HK-2 (cell line): ENCODE measurements around the gene IMPA2.

Experiments used
- DNase-seq: peaks from one replicate; pipeline ENCODE4 v3.0.0-alpha.2; 2018; ENCODE audit not compliant: unreplicated experiment

Gene IMPA2

GRCh38 chr18:12008181-12008767, 27.0 kb downstream of the IMPA2 start:
- no peak for DNase-seq

- no peak for DNase-seq
Observed at GRCh38 chr18:12008842-12009580, 27.7 kb downstream of the IMPA2 start.

- no peak for DNase-seq
Observed at GRCh38 chr18:12009581-12010140, 28.4 kb downstream of the IMPA2 start.

GRCh38 chr18:12010187-12010802, 29.0 kb downstream of the IMPA2 start:
- DNase-seq: no peak

GRCh38 chr18:12011199-12011956, 30.1 kb downstream of the IMPA2 start:
- no peak for DNase-seq

- no peak for DNase-seq
Observed at GRCh38 chr18:12011957-12012549, 30.7 kb downstream of the IMPA2 start.

- DNase-seq: no peak
Observed at GRCh38 chr18:12012697-12013096, 31.4 kb downstream of the IMPA2 start.

GRCh38 chr18:12013186-12013916, 32.0 kb downstream of the IMPA2 start:
- no peak for DNase-seq

GRCh38 chr18:12014086-12014485, 32.8 kb downstream of the IMPA2 start:
- DNase-seq: no peak

- no peak for DNase-seq
Observed at GRCh38 chr18:12014521-12015415, 33.5 kb downstream of the IMPA2 start.

GRCh38 chr18:12015416-12016062, 34.2 kb downstream of the IMPA2 start:
- DNase-seq: no peak

GRCh38 chr18:12017081-12017480, 35.8 kb downstream of the IMPA2 start:
- DNase-seq: no peak

GRCh38 chr18:12018861-12019260, 37.6 kb downstream of the IMPA2 start:
- no peak for DNase-seq

GRCh38 chr18:12021077-12021476, 39.8 kb downstream of the IMPA2 start:
- DNase-seq: no peak

- no peak for DNase-seq
Observed at GRCh38 chr18:12021596-12021995, 40.3 kb downstream of the IMPA2 start.

- no peak for DNase-seq
Observed at GRCh38 chr18:12023375-12023774, 42.1 kb downstream of the IMPA2 start.

GRCh38 chr18:12026562-12026961, 45.3 kb downstream of the IMPA2 start:
- DNase-seq: no peak

GRCh38 chr18:12027046-12027445, 45.7 kb downstream of the IMPA2 start:
- no peak for DNase-seq

- DNase-seq: no peak
Observed at GRCh38 chr18:12027480-12027879, 46.2 kb downstream of the IMPA2 start.
